DOHH2 (cell line): ENCODE results near the gene POU5F2.

Source experiments
- CTCF ChIP-seq: fragments of 200-600 bp; sonication (generic); IDR thresholded peaks from one replicate; pipeline ENCODE4 v1.5.1; 2014; ENCODE audit warnings: antibody characterized with exemption, mild to moderate bottlenecking, low read depth, low read length; ENCODE audit not compliant: poor library complexity, severe bottlenecking
- EZH2phosphoT487 ChIP-seq: fragments of 200-600 bp; sonication (generic); IDR thresholded peaks from 2 replicates; pipeline ENCODE4 v1.6.1; 2017; ENCODE audit warnings: borderline replicate concordance, mild to moderate bottlenecking, antibody characterized with exemption, low read length, moderate library complexity, mixed read lengths

- TF ChIP-seq CTCF (no peak), EZH2phosphoT487 (no peak)
Measured at GRCh38 chr5:93723005-93723404, 18.4 kb downstream of the POU5F2 start.
